NCI-H1694 treated with DMSO at 0.1 percent for 48 hours (cell line): Measurements from ENCODE around the gene TXNDC11.

Source experiments
- DNase-seq: peaks from one replicate; lab custom pipeline; 2025; lab: John Stamatoyannopoulos, UW

The TXNDC11 gene

GRCh38 chr16:11687601-11688519 lies 54.8 kb downstream of the TXNDC11 start:
- peak; percentile 83 for DNase-seq

- DNase-seq: no peak
Measured at GRCh38 chr16:11686713-11687380, 55.8 kb downstream of the TXNDC11 start.

GRCh38 chr16:11685844-11686618 lies 56.6 kb downstream of the TXNDC11 start:
- DNase-seq: no peak

- no peak for DNase-seq
Measured at GRCh38 chr16:11684231-11685025, 58.2 kb downstream of the TXNDC11 start.

- no peak for DNase-seq
Measured at GRCh38 chr16:11683145-11683544, 59.5 kb downstream of the TXNDC11 start.

GRCh38 chr16:11682655-11683096 lies 60.0 kb downstream of the TXNDC11 start:
- DNase-seq: no peak

GRCh38 chr16:11681976-11682654 lies 60.5 kb downstream of the TXNDC11 start:
- no peak for DNase-seq

GRCh38 chr16:11681556-11681955 lies 61.1 kb downstream of the TXNDC11 start:
- DNase-seq: no peak

GRCh38 chr16:11679941-11680911 lies 62.4 kb downstream of the TXNDC11 start:
- DNase-seq: no peak

- no peak for DNase-seq
Measured at GRCh38 chr16:11679250-11679649, 63.4 kb downstream of the TXNDC11 start.

- DNase-seq: no peak
Measured at GRCh38 chr16:11677959-11678881, 64.4 kb downstream of the TXNDC11 start.

- DNase-seq: no peak
Measured at GRCh38 chr16:11677451-11677951, 65.2 kb downstream of the TXNDC11 start.

- DNase-seq: no peak
Measured at GRCh38 chr16:11676799-11677198, 65.9 kb downstream of the TXNDC11 start.

GRCh38 chr16:11675561-11676511 lies 66.8 kb downstream of the TXNDC11 start:
- no peak for DNase-seq

- DNase-seq: no peak
Measured at GRCh38 chr16:11674818-11675560, 67.7 kb downstream of the TXNDC11 start.

GRCh38 chr16:11674001-11674817 lies 68.4 kb downstream of the TXNDC11 start:
- no peak for DNase-seq
